ENCODE data around the gene GMNN. TPM values are rescaled to one million over a fixed set of nuclear protein-coding genes. Genes with fewer than 3 reads are reported as not detected.

The GMNN gene
- total and polyA plus RNA-seq, 4 donors, result 5.3 to 13.1 (median 8.5) TPM

GRCh38 chr6:24827970-24828369 lies 53.2 kb downstream of the GMNN start:
- DNase-seq (no peak), ATAC-seq (ENCODE audit: low FRiP score) (no peak)
- H3K36me3 ChIP-seq (ENCODE audit: control insufficient read depth in 1 of 2, insufficient read depth in 2 of 2, low read length in 1 of 2), result no peaks in the 10 kb centered on the region
- no peaks in the 10 kb centered on the region for H3K4me1 ChIP-seq (ENCODE audit: control insufficient read depth in 1 of 2, insufficient read depth in 2 of 2, low read length in 2 of 2)
- whole genome bisulfite sequencing, 2 donors, result 84 to 91% methylated on average over 8 of the region's 8 CpGs
- H3K27ac ChIP-seq (ENCODE audit: low read depth in 1 of 2, low read length in 2 of 2), result no peak overlapping the region
- intact Hi-C loops (cut with DNase I), result no loop called here
- no peak overlapping the region for H3K4me3 ChIP-seq (ENCODE audit: low read length in 2 of 2)
- H3K27me3 ChIP-seq (ENCODE audit: control insufficient read depth in 1 of 2, insufficient read depth in 2 of 2, low read length in 1 of 2), result no peaks in the 10 kb centered on the region
- H3K9me3 ChIP-seq (ENCODE audit: control insufficient read depth, low read length), result no peaks in the 10 kb centered on the region

GRCh38 chr6:24829657-24830056 lies 54.9 kb downstream of the GMNN start:
- intact Hi-C loops (cut with DNase I), result no loop called here
- no peaks in the 10 kb centered on the region for H3K9me3 ChIP-seq (ENCODE audit: control insufficient read depth, low read length)
- no peaks in the 10 kb centered on the region for H3K4me1 ChIP-seq (ENCODE audit: control insufficient read depth in 1 of 2, insufficient read depth in 2 of 2, low read length in 2 of 2)
- no peak overlapping the region for H3K27ac ChIP-seq (ENCODE audit: low read depth in 1 of 2, low read length in 2 of 2)
- no peak for ATAC-seq (ENCODE audit: low FRiP score)
- 82 to 83% methylated on average over 3 of the region's 3 CpGs for WGBS, 2 donors
- H3K4me3 ChIP-seq (ENCODE audit: low read length in 2 of 2), result no peak overlapping the region
- no peak for DNase-seq
- no peaks in the 10 kb centered on the region for H3K36me3 ChIP-seq (ENCODE audit: control insufficient read depth in 1 of 2, insufficient read depth in 2 of 2, low read length in 1 of 2)
- no peaks in the 10 kb centered on the region for H3K27me3 ChIP-seq (ENCODE audit: control insufficient read depth in 1 of 2, insufficient read depth in 2 of 2, low read length in 1 of 2)

GRCh38 chr6:24831771-24832716 lies 57.3 kb downstream of the GMNN start:
- H3K4me1 ChIP-seq (ENCODE audit: control insufficient read depth in 1 of 2, insufficient read depth in 2 of 2, low read length in 2 of 2), result no peaks in the 10 kb centered on the region
- no peaks in the 10 kb centered on the region for H3K9me3 ChIP-seq (ENCODE audit: control insufficient read depth, low read length)
- no peaks in the 10 kb centered on the region for H3K36me3 ChIP-seq (ENCODE audit: control insufficient read depth in 1 of 2, insufficient read depth in 2 of 2, low read length in 1 of 2)
- H3K27ac ChIP-seq (ENCODE audit: low read depth in 1 of 2, low read length in 2 of 2), result no peak overlapping the region
- no peak overlapping the region for H3K4me3 ChIP-seq (ENCODE audit: low read length in 2 of 2)
- WGBS, 2 donors, result 47% methylated on average over 10 of the region's 10 CpGs
- no peak for ATAC-seq (ENCODE audit: low FRiP score)
- H3K27me3 ChIP-seq (ENCODE audit: control insufficient read depth in 1 of 2, insufficient read depth in 2 of 2, low read length in 1 of 2), result no peaks in the 10 kb centered on the region
- DNase-seq, result no peak
- intact Hi-C loops (cut with DNase I), result no loop called here

- ATAC-seq (ENCODE audit: low FRiP score), result no peak
- Histone ChIP-seq H3K36me3 (ENCODE audit: control insufficient read depth in 1 of 2, insufficient read depth in 2 of 2, low read length in 1 of 2) (no peaks in the 10 kb centered on the region), H3K9me3 (ENCODE audit: control insufficient read depth, low read length) (no peaks in the 10 kb centered on the region), H3K27me3 (ENCODE audit: control insufficient read depth in 1 of 2, insufficient read depth in 2 of 2, low read length in 1 of 2) (no peaks in the 10 kb centered on the region), H3K27ac (ENCODE audit: low read depth in 1 of 2, low read length in 2 of 2) (no peak overlapping the region), H3K4me1 (ENCODE audit: control insufficient read depth in 1 of 2, insufficient read depth in 2 of 2, low read length in 2 of 2) (no peaks in the 10 kb centered on the region), H3K4me3 (ENCODE audit: low read length in 2 of 2) (no peak overlapping the region)
- no peak for DNase-seq
- intact Hi-C loops (cut with DNase I), result no loop called here
- 94 to 100% methylated on average over 1 of the region's 1 CpG for WGBS, 2 donors
Measured at GRCh38 chr6:24832794-24833193, 58.1 kb downstream of the GMNN start.

- DNase-seq (no peak), ATAC-seq (ENCODE audit: low FRiP score) (no peak)
- intact Hi-C loops (cut with DNase I), result no loop called here
- no peaks in the 10 kb centered on the region for H3K36me3 ChIP-seq (ENCODE audit: control insufficient read depth in 1 of 2, insufficient read depth in 2 of 2, low read length in 1 of 2)
- no peaks in the 10 kb centered on the region for H3K4me1 ChIP-seq (ENCODE audit: control insufficient read depth in 1 of 2, insufficient read depth in 2 of 2, low read length in 2 of 2)
- H3K4me3 ChIP-seq (ENCODE audit: low read length in 2 of 2), result no peak overlapping the region
- no peaks in the 10 kb centered on the region for H3K27me3 ChIP-seq (ENCODE audit: control insufficient read depth in 1 of 2, insufficient read depth in 2 of 2, low read length in 1 of 2)
- 88 to 94% methylated on average over 4 of the region's 4 CpGs for WGBS, 2 donors
- H3K27ac ChIP-seq (ENCODE audit: low read depth in 1 of 2, low read length in 2 of 2), result no peak overlapping the region
- no peaks in the 10 kb centered on the region for H3K9me3 ChIP-seq (ENCODE audit: control insufficient read depth, low read length)
Measured at GRCh38 chr6:24833711-24834386, 59.1 kb downstream of the GMNN start.

Other genes starting within 250 kb of the GMNN start
- under 1 TPM; 0.06 to 0.19 TPM for gene KIAA0319, start 128.7 kb upstream of the GMNN start, total RNA-seq
- gene KIAA0319, start 128.7 kb upstream of the GMNN start, polyA plus RNA-seq, result under 1 TPM in 1 of 2 donors, not detected in 1; 0.05 TPM
- gene TDP2, start 108.0 kb upstream of the GMNN start, total RNA-seq, result 10 to 100 TPM; 30.7 to 35.7 TPM
- 10 to 100 TPM; 40.8 to 99.7 TPM for gene TDP2, start 108.0 kb upstream of the GMNN start, polyA plus RNA-seq
- gene ACOT13, start 107.9 kb upstream of the GMNN start, total RNA-seq, result 10 to 100 TPM in 1 of 2 donors, 1 to 10 TPM in 1; 8.9 to 10.4 TPM
- gene ACOT13, start 107.9 kb upstream of the GMNN start, polyA plus RNA-seq, result 10 to 100 TPM in 1 of 2 donors, 1 to 10 TPM in 1; 7.3 to 13.5 TPM
- gene C6orf62, start 55.8 kb upstream of the GMNN start, total RNA-seq, result 10 to 100 TPM; 72.7 to 88.5 TPM
- gene C6orf62, start 55.8 kb upstream of the GMNN start, polyA plus RNA-seq, result 10 to 100 TPM; 35.1 to 41.7 TPM
- gene ARMH2, start 24.0 kb downstream of the GMNN start, total RNA-seq, result not detected
- gene ARMH2, start 24.0 kb downstream of the GMNN start, polyA plus RNA-seq, result not detected
- 10 to 100 TPM in 1 of 2 donors, 1 to 10 TPM in 1; 9.7 to 16.1 TPM for gene RIPOR2, start 161.0 kb downstream of the GMNN start, total RNA-seq
- gene RIPOR2, start 161.0 kb downstream of the GMNN start, polyA plus RNA-seq, result 1 to 10 TPM; 1.1 to 2.5 TPM

Measured in aorta (tissue), 5 donors.